Astrocyte of the spinal cord (primary cell): ENCODE measurements around the gene MAML3.

ENCODE experiments used
- DNase-seq: peaks from one replicate; pipeline ENCODE4 v3.0.0; 2011; ENCODE audit warnings: low read depth, low spot score
- H3K4me3 ChIP-seq: 2 replicates; pipeline ENCODE4 v1.5.1; 2011; ENCODE audit warnings: low read depth, mild to moderate bottlenecking, low read length, moderate library complexity
- CTCF ChIP-seq: IDR thresholded peaks from 2 replicates; pipeline ENCODE4 v1.5.1; 2012; ENCODE audit warnings: low read depth, mild to moderate bottlenecking, low read length, inconsistent platforms
- in situ Hi-C: cut with HindIII; loops from 2 replicates; pipeline ENCODE4 v1.10.0; 2017; ENCODE audit warnings: low sequenced_read_pairs

MAML3 gene

GRCh38 chr4:139857021-139857420 is 297.0 kb downstream of the MAML3 start:
- DNase-seq, result no peak

GRCh38 chr4:139854668-139855403 is 299.1 kb downstream of the MAML3 start:
- TF ChIP-seq CTCF, result no peak
- no peak overlapping the region for H3K4me3 ChIP-seq
- no peak for DNase-seq
- in situ Hi-C loops, result no loop called here

More at GRCh38 chr4:139857021-139857420, 297.0 kb downstream of the MAML3 start:
- H3K4me3 ChIP-seq, result no peak overlapping the region
- no peak for TF ChIP-seq CTCF
- in situ Hi-C loops, result no loop called here

GRCh38 chr4:139853309-139853708 is 300.7 kb downstream of the MAML3 start:
- TF ChIP-seq CTCF, result no peak
- in situ Hi-C loops, result no loop called here
- DNase-seq, result no peak
- no peak overlapping the region for H3K4me3 ChIP-seq

GRCh38 chr4:139852612-139853269 is 301.2 kb downstream of the MAML3 start:
- DNase-seq, result no peak
- no peak overlapping the region for H3K4me3 ChIP-seq
- in situ Hi-C loops, result no loop called here
- TF ChIP-seq CTCF, result no peak

- DNase-seq, result no peak
- TF ChIP-seq CTCF, result no peak
- H3K4me3 ChIP-seq, result no peak overlapping the region
- in situ Hi-C loops, result no loop called here
Measured at GRCh38 chr4:139851639-139852038, 302.3 kb downstream of the MAML3 start.

GRCh38 chr4:139851133-139851532 is 302.9 kb downstream of the MAML3 start:
- no peak for DNase-seq
- no peak for TF ChIP-seq CTCF
- in situ Hi-C loops, result no loop called here
- no peak overlapping the region for H3K4me3 ChIP-seq
